ENCODE results near the gene TECR.
"Not testable (repeated sequence)": the region's sequence is repeated elsewhere in the genome, so short reads cannot be mapped to it uniquely, and the experiment has no call there.

TECR gene

GRCh38 chr19:14562660-14563589, 33.5 kb downstream of the TECR start:
- no peak for DNase-seq

GRCh38 chr19:14563590-14563926, 34.2 kb downstream of the TECR start:
- DNase-seq = no peak

- DNase-seq = peak; percentile 29
Observed at GRCh38 chr19:14563989-14564651, 34.7 kb downstream of the TECR start.

- DNase-seq = not testable (repeated sequence)
Observed at GRCh38 chr19:14564652-14565297, 35.4 kb downstream of the TECR start.

GRCh38 chr19:14565298-14565679, 35.9 kb downstream of the TECR start:
- no peak for DNase-seq

GRCh38 chr19:14565765-14566711, 36.6 kb downstream of the TECR start:
- no peak for DNase-seq

- DNase-seq = no peak
Observed at GRCh38 chr19:14566712-14567077, 37.3 kb downstream of the TECR start.

GRCh38 chr19:14567079-14567478, 37.7 kb downstream of the TECR start:
- no peak for DNase-seq

- no peak for DNase-seq
Observed at GRCh38 chr19:14570864-14571527, 41.6 kb downstream of the TECR start.

- peak; percentile 96 for DNase-seq
Observed at GRCh38 chr19:14571695-14572490, 42.5 kb downstream of the TECR start, which contains the start of gene NDUFB7. Gene NDUFB7 (minus strand): TSS chr19:14572066. CDS start chr19:14572000, 66 bp downstream.

GRCh38 chr19:14575428-14575980, 46.1 kb downstream of the TECR start:
- DNase-seq = no peak

GRCh38 chr19:14576363-14576762, 47.0 kb downstream of the TECR start:
- no peak for DNase-seq

- no peak for DNase-seq
Observed at GRCh38 chr19:14577264-14577663, 47.9 kb downstream of the TECR start.

- peak; percentile 33 for DNase-seq
Observed at GRCh38 chr19:14577885-14578427, 48.6 kb downstream of the TECR start.

- DNase-seq = peak; percentile 57
Observed at GRCh38 chr19:14580623-14581237, 51.3 kb downstream of the TECR start.

- peak; percentile 64 for DNase-seq
Observed at GRCh38 chr19:14582894-14583340, 53.5 kb downstream of the TECR start, which contains the start of gene CLEC17A. Gene CLEC17A (plus strand): TSS chr19:14583084. CDS start chr19:14583161, 77 bp downstream.

- not testable (repeated sequence) for DNase-seq
Observed at GRCh38 chr19:14584372-14584771, 55.0 kb downstream of the TECR start.

GRCh38 chr19:14585187-14585586, 55.8 kb downstream of the TECR start:
- not testable (repeated sequence) for DNase-seq

- DNase-seq = not testable (repeated sequence)
Observed at GRCh38 chr19:14589433-14589832, 60.0 kb downstream of the TECR start.

GRCh38 chr19:14595558-14595957, 66.2 kb downstream of the TECR start:
- DNase-seq = no peak

Measured in RPMI8226 (cell line).